Sigmoid colon (tissue), 4 donors: Measurements from ENCODE around the gene GRIK1.

Experiments
- CTCF ChIP-seq, 4 experiments: fragments of 450-650 bp in 3 of 4; fragments of 200-600 bp in 1 of 4; IDR thresholded peaks; one replicate each; pipeline ENCODE4 v1.5.1; 2016 to 2019; ENCODE audit warnings: antibody characterized with exemption in 4 of 4, mild to moderate bottlenecking in 3 of 4, moderate library complexity in 2 of 4
- POLR2A ChIP-seq, 2 donors: fragments of 450-650 bp; IDR thresholded peaks; one replicate each; pipeline ENCODE4 v1.6.1; 2016; ENCODE audit warnings: antibody characterized with exemption in 2 of 2, mild to moderate bottlenecking in 2 of 2, moderate library complexity in 2 of 2
- POLR2AphosphoS5 ChIP-seq, 4 donors: sonication (generic); formaldehyde crosslinking; IDR thresholded peaks; one replicate each; pipeline ENCODE4 v1.6.1; 2017; ENCODE audit warnings: antibody characterized with exemption in 4 of 4

DNA sequence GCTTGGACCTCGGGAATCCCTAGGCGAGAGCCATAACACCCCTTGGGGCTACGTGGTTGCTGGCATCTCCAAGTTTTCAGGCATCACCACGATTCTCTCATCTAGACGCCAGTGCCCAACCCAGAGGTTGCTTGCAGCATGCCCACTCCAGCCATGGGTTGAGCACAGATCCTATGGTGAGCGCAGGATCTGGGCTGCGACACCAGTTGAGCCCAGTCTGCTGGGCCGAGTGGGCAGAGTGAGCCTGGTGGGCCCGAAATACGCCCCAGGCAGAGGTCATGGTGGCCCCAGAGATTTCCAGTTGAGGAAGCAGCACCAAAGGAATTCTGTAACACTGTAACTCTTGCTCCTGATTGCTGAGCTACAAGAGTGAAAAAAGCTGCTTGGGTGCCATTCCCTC lies 46.1 kb upstream of the GRIK1 start:
- TF ChIP-seq CTCF (IDR thresholded peaks at IDR 0.05) (no peak), POLR2AphosphoS5 (IDR thresholded peaks at IDR 0.05) (no peak), POLR2A (IDR thresholded peaks at IDR 0.05) (no peak)
